GM19238 (cell line): ENCODE measurements around the gene LYPLA2.
A peak's percentile ranks its signal among the peaks of the same experiment; 100 is the strongest.
"Not testable (repeated sequence)": the region's sequence is repeated elsewhere in the genome, so short reads cannot be mapped to it uniquely, and the experiment has no call there.

Experiments used
- DNase-seq: peaks from one replicate; pipeline ENCODE4 v3.0.0; 2011; ENCODE audit warnings: low spot score; ENCODE audit not compliant: insufficient read length

The LYPLA2 gene

DNA sequence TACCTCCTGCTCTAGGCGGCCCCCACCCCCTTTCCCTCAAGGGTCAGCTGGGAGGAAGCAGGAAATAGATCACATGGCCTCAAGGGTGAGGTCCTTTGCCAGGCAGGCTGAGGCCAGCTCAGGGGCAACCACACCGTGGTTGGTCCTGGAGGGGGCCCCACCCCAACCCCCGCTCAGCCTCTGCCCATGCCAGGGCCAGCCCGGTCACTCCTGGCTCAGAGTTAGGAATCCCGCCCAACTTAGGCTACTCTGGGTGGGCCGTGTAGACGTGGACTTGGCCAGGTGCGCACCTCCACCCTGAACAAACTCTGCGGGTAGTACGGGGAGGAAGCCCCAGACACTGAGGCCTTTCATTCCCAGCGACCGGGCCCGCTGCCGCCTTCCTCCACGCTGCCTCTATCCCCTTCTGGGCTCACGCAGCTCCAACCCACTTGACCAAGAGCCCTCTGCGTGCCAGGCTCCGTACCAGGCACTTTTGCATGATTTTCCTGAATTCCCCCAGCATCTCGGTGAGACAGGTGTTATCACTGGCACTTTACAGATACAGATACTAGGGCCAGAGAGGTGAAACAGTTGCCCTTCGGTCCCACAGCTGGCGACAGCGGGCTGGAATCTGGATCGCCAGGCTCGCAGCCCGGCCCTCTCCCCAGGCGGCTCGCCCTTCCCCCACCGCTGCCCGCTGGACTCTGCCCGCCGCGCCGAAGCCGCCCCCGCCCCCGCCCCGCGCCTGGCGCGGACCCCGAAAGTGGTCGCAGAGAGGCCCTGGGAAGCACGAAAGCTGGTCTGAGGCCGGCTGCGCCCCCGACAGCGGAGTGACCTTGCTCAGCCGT, 8.8 kb downstream of the LYPLA2 start:
- no peak for DNase-seq

DNA sequence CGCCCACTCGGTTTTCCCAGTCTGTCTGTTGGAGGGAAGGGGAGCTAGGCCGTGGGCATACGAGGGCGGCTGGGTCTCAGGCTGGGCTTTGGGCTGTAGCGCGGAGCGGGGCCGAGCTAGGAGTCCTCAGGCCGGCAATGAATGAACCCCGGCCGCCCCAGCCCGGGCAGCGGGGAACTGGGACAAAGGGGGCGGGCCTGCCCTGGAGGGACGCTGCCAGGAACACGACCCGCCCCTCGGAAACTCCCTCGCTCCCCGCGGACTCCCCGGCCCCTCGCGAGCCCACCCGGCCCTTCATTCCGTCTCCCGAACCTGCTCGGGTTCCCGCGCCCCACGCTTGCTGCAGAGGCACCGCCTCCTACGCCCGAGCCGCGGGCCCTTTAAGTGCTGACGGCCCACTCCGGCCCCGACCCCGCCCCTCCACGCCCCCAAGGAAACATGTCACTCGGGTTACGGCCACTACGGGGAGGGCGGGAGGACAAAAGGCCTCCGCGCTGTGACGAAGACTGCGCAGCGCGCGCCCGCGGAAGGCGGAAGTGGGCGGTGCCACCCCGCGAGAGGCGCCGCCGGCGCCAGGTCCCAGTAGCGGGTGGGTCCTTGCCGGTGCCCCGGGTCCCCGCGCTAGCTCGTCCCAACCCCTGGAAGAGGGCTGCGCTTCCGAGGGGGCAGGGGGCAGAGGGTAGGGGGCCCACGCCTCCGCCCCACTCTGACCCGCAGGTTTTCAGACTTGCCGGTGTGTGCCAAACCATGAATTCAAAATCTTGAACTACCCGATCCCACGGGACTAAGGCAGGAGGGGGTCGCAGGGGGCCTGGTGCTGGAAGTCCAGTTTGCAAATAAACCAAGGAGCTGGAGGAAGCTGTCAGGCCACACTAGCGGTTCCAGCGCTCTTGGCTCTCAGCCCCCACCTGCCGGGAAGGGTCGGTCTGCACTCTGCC, 9.7 kb downstream of the LYPLA2 start, which contains the start of gene GALE:
TSS of gene GALE (minus strand) at position 355 of the 938 bp plus-strand sequence. CDS start 1,747 bp downstream, outside the sequence.
- peak; percentile 99 for DNase-seq

DNA sequence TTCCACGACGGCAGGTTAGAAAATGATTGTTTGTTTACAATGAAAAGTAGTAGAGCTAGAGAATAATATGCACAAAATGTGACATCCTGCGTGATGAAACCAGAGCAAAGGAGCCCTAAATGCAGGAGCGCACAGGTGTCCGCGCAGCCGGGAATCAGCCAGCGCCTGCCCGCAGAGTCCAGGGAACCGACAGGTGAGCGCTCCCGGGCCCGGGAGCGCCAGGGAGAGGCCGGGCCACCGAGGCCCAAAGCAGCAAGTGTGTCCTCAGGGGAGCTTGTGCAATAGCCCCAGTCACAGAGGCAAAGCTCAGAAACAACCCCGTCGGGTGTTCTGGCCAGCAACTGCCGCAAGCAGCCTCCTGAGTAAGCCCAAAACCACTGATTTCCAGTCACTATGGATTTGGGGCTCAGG, 10.4 kb downstream of the LYPLA2 start:
- no peak for DNase-seq

- no peak for DNase-seq
These were observed 10.9 kb downstream of the LYPLA2 start for GRCh38 chr1:23801876-23802275.

- DNase-seq = not testable (repeated sequence)
These were observed 11.9 kb downstream of the LYPLA2 start for GRCh38 chr1:23802809-23803342.

DNA sequence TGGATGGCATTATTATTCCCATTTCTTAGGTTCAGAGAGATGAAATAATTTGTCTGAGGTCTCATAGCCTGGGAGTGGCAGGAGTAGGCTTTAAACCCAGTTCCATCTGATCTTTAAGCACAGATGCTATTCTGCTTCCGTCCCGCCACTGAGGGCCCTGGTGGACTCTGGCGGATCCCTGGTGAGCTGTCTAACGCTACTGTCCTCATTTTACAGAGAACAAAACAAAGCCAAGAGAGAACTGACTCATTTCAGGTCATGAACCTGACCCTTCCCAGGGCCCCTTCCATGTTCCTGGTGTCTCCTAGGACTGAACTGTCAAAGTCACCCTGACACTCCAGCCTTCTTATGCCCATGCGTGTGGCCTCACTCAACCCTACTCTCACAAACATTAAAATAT, 12.7 kb downstream of the LYPLA2 start:
- no peak for DNase-seq

DNA sequence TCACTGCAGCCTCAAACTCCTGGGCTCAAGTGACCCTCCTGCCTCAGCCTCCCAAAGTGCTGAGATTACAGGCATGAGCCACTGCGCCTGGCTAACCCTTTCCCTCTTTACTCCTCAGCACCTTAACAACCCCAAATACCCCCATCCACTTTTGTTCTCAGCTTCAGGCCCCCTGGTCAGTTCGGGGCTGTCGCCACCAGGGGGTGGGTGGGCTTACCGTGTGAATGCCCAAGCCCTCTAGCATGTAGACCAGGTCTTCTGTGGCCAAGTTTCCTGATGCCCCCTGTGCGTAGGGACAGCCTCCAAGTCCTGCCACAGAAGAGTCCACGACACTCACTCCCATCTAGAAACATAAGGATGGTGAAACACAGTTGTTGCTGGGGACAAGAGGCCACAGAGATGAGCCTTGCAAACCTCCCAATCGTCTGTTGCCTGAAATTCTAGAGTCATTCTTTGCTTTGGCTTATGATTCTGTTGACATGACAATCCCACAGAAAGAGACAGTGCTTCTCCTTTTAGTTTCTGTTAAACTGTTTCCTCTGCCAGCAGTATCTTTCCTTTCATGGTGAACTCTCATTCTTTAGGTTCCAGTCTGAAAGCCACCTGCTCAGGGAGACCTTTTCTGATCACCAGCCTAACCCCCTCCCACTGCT, 13.4 kb downstream of the LYPLA2 start:
- no peak for DNase-seq

DNA sequence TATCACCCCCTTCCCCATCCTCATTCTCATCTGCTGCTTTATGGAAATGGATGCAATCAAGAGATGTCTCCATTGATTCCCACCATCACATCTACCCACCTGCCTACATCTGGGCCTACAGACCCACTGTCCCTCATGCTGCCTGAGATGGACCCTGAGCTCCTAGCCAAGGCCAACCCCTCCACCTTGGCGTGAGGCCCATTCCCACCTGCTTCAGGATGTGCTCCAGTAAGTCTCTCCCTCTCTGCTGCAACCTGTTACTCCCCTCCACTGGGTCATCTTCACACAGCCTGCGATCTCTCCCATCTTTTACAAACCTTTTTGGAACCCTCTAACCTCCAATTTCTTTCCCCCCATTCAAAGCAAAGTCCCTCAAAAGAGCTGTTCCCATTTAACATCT, 14.1 kb downstream of the LYPLA2 start:
- no peak for DNase-seq

- no peak for DNase-seq
These were observed 15.3 kb downstream of the LYPLA2 start for GRCh38 chr1:23806280-23806679.

DNA sequence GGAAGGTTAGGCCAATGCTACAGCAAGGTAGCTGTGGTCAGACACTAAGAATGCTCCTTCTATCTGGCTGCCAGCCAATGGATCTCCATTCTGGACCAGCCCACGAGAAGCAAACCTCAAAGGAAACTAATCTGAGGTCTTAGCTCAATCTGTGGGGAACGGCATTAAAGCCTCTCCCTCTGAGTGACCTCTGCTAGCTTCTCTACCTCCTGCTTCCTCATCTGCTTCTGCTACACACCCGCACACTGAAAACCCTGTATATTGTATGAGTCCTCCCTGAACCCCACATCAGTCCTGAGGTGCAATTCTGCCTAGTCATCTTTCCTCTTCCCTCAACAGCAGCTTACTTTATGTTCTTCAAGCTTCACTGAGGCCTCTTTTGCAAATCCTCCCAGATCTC, 16.5 kb downstream of the LYPLA2 start:
- DNase-seq = no peak

- DNase-seq = peak; percentile 69
These were observed 18.8 kb downstream of the LYPLA2 start for GRCh38 chr1:23809751-23810171.

- peak; percentile 58 for DNase-seq
These were observed 20.0 kb downstream of the LYPLA2 start for GRCh38 chr1:23810818-23811540.

GRCh38 chr1:23814016-23814415, 23.1 kb downstream of the LYPLA2 start:
- DNase-seq = no peak

GRCh38 chr1:23816361-23816760, 25.4 kb downstream of the LYPLA2 start:
- no peak for DNase-seq

DNA sequence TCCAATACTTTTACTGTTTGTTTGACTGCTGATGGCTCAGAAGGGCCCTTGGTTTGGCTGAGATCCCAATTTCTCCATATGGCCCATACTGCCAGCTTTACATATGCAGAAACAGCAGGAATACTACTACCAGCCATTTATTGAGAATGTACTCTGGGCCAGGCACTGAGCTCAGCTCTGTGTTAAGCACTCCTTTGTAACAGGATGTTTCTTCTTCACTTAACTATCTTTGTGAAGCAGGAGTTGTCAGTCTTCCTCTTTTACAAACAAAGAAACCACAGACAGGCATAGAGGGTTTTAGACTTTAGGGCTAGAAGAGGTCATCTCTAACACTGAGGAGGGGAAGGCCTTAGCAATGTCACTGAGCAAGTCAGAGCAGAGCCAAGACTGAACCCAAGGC, 26.0 kb downstream of the LYPLA2 start:
- DNase-seq = no peak

GRCh38 chr1:23817633-23818032, 26.7 kb downstream of the LYPLA2 start:
- DNase-seq = no peak

DNA sequence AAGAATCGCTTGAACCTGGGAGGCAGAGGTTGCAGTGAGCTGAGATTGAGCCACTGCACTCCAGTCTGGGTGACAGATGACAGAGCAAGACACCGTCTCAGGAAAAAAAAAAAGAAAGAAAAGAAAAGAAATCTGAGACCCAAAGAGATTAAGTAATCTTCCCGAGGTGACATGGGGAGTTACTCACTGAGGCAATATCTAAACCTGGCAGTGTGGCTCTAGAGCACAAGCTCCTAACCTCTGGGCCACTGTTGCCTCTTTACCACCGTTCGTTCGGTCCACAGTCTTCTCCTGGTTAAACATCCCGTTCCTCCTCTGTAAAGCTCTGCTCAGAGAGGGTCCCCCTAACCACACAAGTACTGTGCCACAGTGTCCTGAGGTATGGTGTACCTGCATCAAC, 32.8 kb downstream of the LYPLA2 start:
- DNase-seq = no peak

DNA sequence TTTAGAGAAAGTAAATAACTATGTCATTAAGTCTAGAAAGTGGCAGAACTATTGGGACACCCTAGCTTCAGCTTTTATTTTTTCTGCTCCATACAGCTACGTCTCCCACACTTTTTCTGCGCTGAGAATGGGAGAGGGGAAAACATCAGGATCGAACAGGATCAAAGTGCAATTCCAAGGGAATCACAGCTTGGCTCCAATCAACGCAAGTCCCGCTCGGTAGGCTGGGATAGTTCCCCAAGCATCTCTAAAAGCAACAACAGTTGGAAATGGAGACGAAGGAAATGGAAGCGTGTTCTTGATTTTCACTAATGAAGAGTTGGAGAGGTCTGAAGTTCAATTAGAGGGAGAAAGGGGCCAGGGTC, 33.7 kb downstream of the LYPLA2 start:
- no peak for DNase-seq

DNA sequence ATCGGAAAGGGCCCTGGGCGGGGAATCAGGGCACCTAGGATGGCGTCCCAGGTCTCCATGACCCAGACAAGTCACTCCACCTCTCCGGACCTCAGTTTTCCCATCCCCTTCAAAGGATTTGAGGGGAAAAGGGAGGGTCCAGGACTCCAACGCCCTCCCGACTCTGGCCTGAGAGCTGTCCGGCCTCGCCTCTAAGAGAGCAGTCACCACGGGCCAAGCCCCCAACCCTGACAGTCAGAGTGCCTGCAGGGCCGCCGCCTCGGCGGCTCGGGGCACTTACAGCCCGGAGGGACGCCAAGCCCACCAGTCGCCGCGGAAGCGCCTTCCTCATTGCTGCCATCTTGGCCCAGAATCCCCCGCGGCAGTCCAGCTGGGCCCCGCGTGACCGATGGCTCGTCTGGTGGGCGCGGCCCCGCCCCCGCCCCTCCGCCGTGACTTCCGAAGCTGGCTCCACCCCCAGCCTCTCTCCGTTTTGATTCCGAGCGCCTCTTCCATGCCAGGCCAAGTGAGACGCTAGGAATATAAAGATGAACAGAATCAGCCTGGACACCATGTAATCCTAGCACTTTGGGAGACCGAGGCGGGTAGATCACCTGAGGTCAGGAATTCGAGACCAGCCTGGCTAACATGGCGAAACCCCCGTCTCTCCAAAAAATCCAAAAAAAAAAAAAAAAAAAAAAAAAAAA, 34.3 kb downstream of the LYPLA2 start, which contains the start of gene HMGCL:
TSS of gene HMGCL (minus strand) at position 354 of the 686 bp plus-strand sequence. CDS start at position 340, 14 bp downstream.
- peak; percentile 91 for DNase-seq
